HEK293T (cell line): ENCODE measurements around the gene CNTRL.

ENCODE experiments used
- ARNT ChIP-seq: fragments of 450-650 bp; IDR thresholded peaks from 2 replicates; pipeline ENCODE4 v1.6.1; 2017; ENCODE audit warnings: mild to moderate bottlenecking
- BHLHE40 ChIP-seq: fragments of 450-650 bp; IDR thresholded peaks from 2 replicates; pipeline ENCODE4 v1.6.1; 2016; ENCODE audit warnings: mild to moderate bottlenecking, moderate library complexity, borderline replicate concordance
- FOXK2 ChIP-seq: fragments of 450-650 bp; IDR thresholded peaks from 2 replicates; pipeline ENCODE4 v1.6.1; 2016; ENCODE audit warnings: mild to moderate bottlenecking
- FOXM1 ChIP-seq: fragments of 450-650 bp; IDR thresholded peaks from 2 replicates; pipeline ENCODE4 v1.6.1; 2017; ENCODE audit warnings: mild to moderate bottlenecking, borderline replicate concordance
- L3MBTL2 ChIP-seq: fragments of 450-650 bp; conservative IDR thresholded peaks from 2 replicates; pipeline ENCODE4 v1.6.1; 2016; ENCODE audit warnings: mild to moderate bottlenecking
- SP1 ChIP-seq: fragments of 450-650 bp; IDR thresholded peaks from 2 replicates; pipeline ENCODE4 v1.6.1; 2017

DNA sequence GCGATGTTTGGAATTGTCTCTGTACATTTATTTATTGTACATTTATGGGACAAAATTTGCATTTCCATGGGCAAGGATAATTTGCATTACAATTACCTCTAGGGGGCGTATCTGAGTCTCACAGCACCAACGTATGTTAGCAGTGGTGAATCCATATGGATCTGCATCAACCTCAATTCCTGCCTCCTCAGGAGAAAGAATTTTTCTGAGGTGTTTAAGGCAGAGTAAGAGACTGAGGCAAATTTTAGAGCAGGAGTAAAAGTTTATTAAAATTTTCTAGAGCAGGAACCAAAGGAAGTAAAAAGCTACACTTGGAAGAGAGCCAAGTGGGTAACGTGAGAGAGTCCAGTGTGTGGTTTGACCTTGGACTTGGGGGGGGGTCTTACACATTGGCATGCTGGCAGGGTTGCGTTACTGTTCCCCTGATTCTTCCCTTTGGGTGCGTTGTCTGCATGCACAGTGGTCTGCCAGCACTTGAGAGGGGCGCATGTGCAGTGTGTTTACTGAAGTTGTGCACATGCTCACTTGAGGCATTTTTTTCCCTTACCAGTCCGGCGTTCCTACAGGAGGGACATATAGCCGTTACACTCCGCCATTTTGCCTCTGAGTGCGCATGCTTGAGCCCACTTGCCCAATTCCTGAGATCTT, 147.9 kb downstream of the CNTRL start:
- TF ChIP-seq ARNT, result no peak
- no peak for TF ChIP-seq FOXK2
- no peak for TF ChIP-seq FOXM1
- no peak for TF ChIP-seq L3MBTL2
- no peak for TF ChIP-seq BHLHE40
- no peak for TF ChIP-seq SP1
